Upper lobe of left lung (tissue), 4 donors: ENCODE measurements around the gene DHRS13.

Experiments
- CTCF ChIP-seq, 6 experiments: fragments of 450-650 bp in 4 of 6; fragments of 200-600 bp in 2 of 6; sonication (generic) in 2 of 6; IDR thresholded peaks; one replicate each; pipeline ENCODE4 v1.5.1; 2016 to 2019; ENCODE audit warnings: antibody characterized with exemption in 6 of 6
- EP300 ChIP-seq, 4 donors: sonication (generic); formaldehyde crosslinking; IDR thresholded peaks; one replicate each; pipeline ENCODE4 v1.5.1; 2017; ENCODE audit warnings: antibody characterized with exemption in 4 of 4, control low read depth in 2 of 4
- POLR2A ChIP-seq, 4 donors: fragments of 450-650 bp; IDR thresholded peaks; one replicate each; pipeline ENCODE4 v1.5.1; 2016 to 2017; ENCODE audit warnings: antibody characterized with exemption in 4 of 4, mild to moderate bottlenecking in 2 of 4
- POLR2AphosphoS5 ChIP-seq, 2 donors: sonication (generic); formaldehyde crosslinking; IDR thresholded peaks; one replicate each; pipeline ENCODE4 v1.5.1; 2017; ENCODE audit warnings: antibody characterized with exemption in 2 of 2

DNA sequence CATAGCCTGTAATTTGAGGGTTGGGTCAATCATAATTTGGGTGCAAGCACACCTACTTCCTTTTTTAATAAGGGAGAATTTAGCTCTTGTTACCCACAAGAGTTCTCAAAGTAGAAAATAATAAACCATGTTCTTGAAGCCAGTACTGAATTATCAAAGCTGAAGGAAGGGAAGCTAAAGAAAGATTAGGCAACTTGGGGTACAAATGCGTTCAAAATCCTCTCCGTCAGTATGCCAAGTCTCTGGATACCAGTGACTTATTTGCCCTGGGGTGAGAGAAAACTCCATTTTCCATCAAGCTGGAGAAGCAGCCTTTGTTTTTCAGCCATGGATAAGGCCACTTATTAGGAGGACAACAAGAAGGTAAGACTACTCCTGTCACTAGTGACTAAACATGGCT, 23.5 kb upstream of the DHRS13 start:
- TF ChIP-seq CTCF (IDR thresholded peaks at IDR 0.05) (no peak), EP300 (IDR thresholded peaks at IDR 0.05) (no peak), POLR2A (IDR thresholded peaks at IDR 0.05) (no peak), POLR2AphosphoS5 (IDR thresholded peaks at IDR 0.05) (no peak)
